B cell (primary cell): ENCODE results near the gene MIDN. TPM values are rescaled to one million over a fixed set of nuclear protein-coding genes. Genes with fewer than 3 reads are reported as not detected.

Source experiments
- ATAC-seq: fragments of 200-7000 bp; cut with Tn5 transposase; one replicate; pipeline ENCODE4 v1.10.0; 2021; ENCODE audit warnings: low read depth, mild to moderate bottlenecking, moderate number of reproducible peaks, moderate library complexity
- CTCF ChIA-PET: fragments of 350-600 bp; sonication (Branson Sonifier 250); formaldehyde crosslinking; loops from one replicate; lab custom pipeline; 2021; ENCODE audit warnings: antibody characterized with exemption, inconsistent platforms; lab: Charles Lee
- POLR2A ChIA-PET: fragments of 350-600 bp; sonication (Branson Sonifier 250); formaldehyde crosslinking; loops from one replicate; lab custom pipeline; 2021; ENCODE audit warnings: antibody characterized with exemption; lab: Charles Lee
- DNase-seq: peaks from one replicate; pipeline ENCODE4 v3.0.0; 2013
- H2AFZ ChIP-seq: 2 replicates; pipeline ENCODE4 v1.6.1; 2012; ENCODE audit warnings: mild to moderate bottlenecking, low read depth, low read length; ENCODE audit not compliant: insufficient read depth, poor library complexity, severe bottlenecking
- H3K27ac ChIP-seq, 2 donors: 1 replicate in 1 of 2; 2 replicates in 1 of 2; pipeline ENCODE4 v1.5.1; 2012 to 2013; ENCODE audit warnings: low read length in 2 of 2, mild to moderate bottlenecking in 2 of 2, moderate library complexity in 1 of 2
- H3K27me3 ChIP-seq, 4 experiments: fragments of 200-600 bp in 1 of 4; sonication (generic) in 1 of 4; replicated peaks in 1 of 4; 1 replicate in 2 of 4; 2 replicates in 2 of 4; pipeline versions ENCODE4 v1.6.1 to v1.7.0; 2013 to 2016; ENCODE audit warnings: low read length in 3 of 4, mild to moderate bottlenecking in 2 of 4, mixed read lengths in 1 of 4, moderate library complexity in 1 of 4; ENCODE audit not compliant: insufficient read depth in 4 of 4, control insufficient read depth in 3 of 4; ENCODE audit errors: control extremely low read depth in 1 of 4
- H3K36me3 ChIP-seq, 2 experiments: replicated peaks in 1 of 2; 1 replicate in 1 of 2; 2 replicates in 1 of 2; pipeline versions ENCODE4 v1.6.1 to v1.7.1; 2013; ENCODE audit warnings: low read length in 1 of 2; ENCODE audit not compliant: insufficient read depth in 2 of 2, control insufficient read depth in 1 of 2; ENCODE audit errors: control extremely low read depth in 1 of 2, extremely low read depth in 1 of 2
- H3K4me1 ChIP-seq, 2 donors: fragments of 200-600 bp in 1 of 2; sonication (generic) in 1 of 2; 1 replicate in 1 of 2; 2 replicates in 1 of 2; pipeline versions ENCODE4 v1.5.1 to v1.6.1; 2013 to 2017; ENCODE audit warnings: low read length in 2 of 2; ENCODE audit not compliant: control insufficient read depth in 2 of 2, insufficient read depth in 2 of 2
- H3K4me2 ChIP-seq: replicated peaks from 2 replicates; pipeline ENCODE3; 2012; ENCODE audit warnings: mild to moderate bottlenecking, low read depth, low read length; ENCODE audit not compliant: poor library complexity, severe bottlenecking
- H3K4me3 ChIP-seq, 5 experiments: fragments of 200-600 bp in 1 of 5; sonication (generic) in 1 of 5; 1 replicate in 3 of 5; 2 replicates in 2 of 5; pipeline versions ENCODE4 v1.5.1 to v1.7.0; 2011 to 2016; ENCODE audit warnings: low read length in 4 of 5, mild to moderate bottlenecking in 4 of 5, low read depth in 2 of 5, control low read depth in 1 of 5, moderate library complexity in 1 of 5; ENCODE audit not compliant: insufficient read depth in 1 of 5; ENCODE audit errors: control extremely low read depth in 1 of 5, extremely low read depth in 1 of 5
- H3K79me2 ChIP-seq: fragments of 200-600 bp; sonication (generic); one replicate; pipeline ENCODE4 v1.6.0; 2016; ENCODE audit warnings: low read length; ENCODE audit not compliant: control insufficient read depth, insufficient read depth
- H3K9ac ChIP-seq: fragments of 200-600 bp; sonication (generic); 2 replicates; pipeline ENCODE4 v1.6.1; 2017; ENCODE audit warnings: mild to moderate bottlenecking, low read length, moderate library complexity
- H3K9me3 ChIP-seq, 3 donors: one replicate each; pipeline versions ENCODE4 v1.6.1 to v1.7.1; 2013; ENCODE audit warnings: low read length in 2 of 3; ENCODE audit not compliant: control insufficient read depth in 2 of 3, insufficient read depth in 1 of 3; ENCODE audit errors: control extremely low read depth in 1 of 3
- H4K20me1 ChIP-seq: 2 replicates; pipeline ENCODE4 v1.6.0; 2012; ENCODE audit warnings: mild to moderate bottlenecking, low read length; ENCODE audit not compliant: insufficient read depth, control insufficient read depth, poor library complexity, severe bottlenecking
- H3K27ac Mint-ChIP-seq: one replicate; pipeline ENCODE4 v1.8.0; 2021; ENCODE audit warnings: mixed read lengths
- H3K27me3 Mint-ChIP-seq: one replicate; pipeline ENCODE4 v1.8.0; 2021; ENCODE audit warnings: mixed read lengths
- H3K4me1 Mint-ChIP-seq: one replicate; pipeline ENCODE4 v1.8.0; 2021; ENCODE audit warnings: mixed read lengths
- H3K4me3 Mint-ChIP-seq: one replicate; pipeline ENCODE4 v1.8.0; 2021; ENCODE audit warnings: mixed read lengths
- H3K9me3 Mint-ChIP-seq: one replicate; pipeline ENCODE4 v1.8.0; 2022; ENCODE audit warnings: mixed read lengths; ENCODE audit not compliant: insufficient read depth
- EZH2 ChIP-seq: IDR thresholded peaks from 2 replicates; pipeline ENCODE4 v1.6.1; 2012; ENCODE audit warnings: borderline replicate concordance, low read depth, mild to moderate bottlenecking, moderate library complexity, low read length; ENCODE audit not compliant: insufficient read depth, poor library complexity, severe bottlenecking
- WGBS: methylation state at CpG from one replicate; pipeline ENCODE4 v1.1.5; 2013; ENCODE audit warnings: missing lambda C conversion rate; ENCODE audit not compliant: insufficient coverage; 5-methylcytosine and 5-hydroxymethylcytosine counted together
- intact Hi-C: fragments of 100-400 bp; cut with micrococcal nuclease; formaldehyde crosslinking; loops from one replicate; pipeline ENCODE4 v1.10.0; 2022
- polyA plus RNA-seq: library from polyadenylated mRNA; depleted of rRNA; stranded (reverse); fragments of >200 nt; gene quantifications from 2 replicates; pipeline ENCODE4 v1.2.3, GENCODE V29; 2012
- total RNA-seq, 2 donors: library from RNA; stranded (reverse); fragments of 120-200 nt in 1 of 2; gene quantifications; 1 replicate in 1 of 2; 2 replicates in 1 of 2; pipeline versions ENCODE4 v1.2.3 to v1.2.4, GENCODE V29; 2013 to 2022
- TF ChIP-seq, protein P1 (sequence below): fragments of 200-600 bp; IDR thresholded peaks from one replicate; pipeline ENCODE4 v1.8.0; 2022; ENCODE audit warnings: antibody characterized with exemption, mild to moderate bottlenecking

Gene MIDN
- total and polyA plus RNA-seq, 2 donors (not counting 1 experiment from before 2014, with no cell fraction given) = 98.5 to 156 TPM

DNA sequence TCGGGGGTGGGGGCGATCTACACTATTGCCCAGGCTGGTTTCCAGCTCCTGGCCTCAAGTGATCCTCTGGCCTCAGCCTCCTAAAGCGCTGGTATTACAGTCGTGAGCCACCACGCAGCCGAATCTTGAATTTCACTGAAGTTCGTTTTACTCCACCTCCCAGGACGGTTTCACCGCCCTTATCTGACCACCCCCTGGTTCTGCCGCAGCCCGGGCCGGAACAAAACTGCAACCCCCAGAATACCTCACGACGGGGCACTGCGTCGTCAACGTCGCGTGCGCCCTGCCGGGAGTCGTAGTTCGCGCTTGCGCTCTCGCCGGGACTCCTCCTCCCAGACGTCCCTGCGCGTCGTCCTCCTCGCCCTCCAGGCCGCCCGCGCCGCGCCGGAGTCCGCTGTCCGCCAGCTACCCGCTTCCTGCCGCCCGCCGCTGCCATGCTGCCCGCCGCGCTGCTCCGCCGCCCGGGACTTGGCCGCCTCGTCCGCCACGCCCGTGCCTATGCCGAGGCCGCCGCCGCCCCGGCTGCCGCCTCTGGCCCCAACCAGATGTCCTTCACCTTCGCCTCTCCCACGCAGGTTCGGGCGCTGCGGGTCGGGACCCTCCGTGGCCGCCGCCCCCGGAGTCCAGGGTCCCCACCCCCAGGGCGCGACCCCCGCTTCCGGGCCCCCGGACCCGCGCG, 6.8 kb upstream of the MIDN start, which contains the start of gene ATP5F1D:
TSS of gene ATP5F1D (plus strand) at position 335 of the 679 bp plus-strand sequence. CDS start at position 435, 100 bp downstream.
- Mint-ChIP-seq H3K4me3 (peak within 1 kb of the TSS; percentile 88), H3K4me1 (peaks cover 40% of the 10 kb centered on the region), H3K27ac (peak within 1 kb of the TSS; percentile 85), H3K27me3 (peaks cover 8% of the 10 kb centered on the region), H3K9me3 (no peaks in the 10 kb centered on the region)
- Histone ChIP-seq H3K27me3 (peaks cover 0 to 11% (median 4%) of the 10 kb centered on the region in 4 experiments), H2AFZ (peak within 1 kb of the TSS; percentile 76), H3K9me3 (no peaks in the 10 kb centered on the region), H3K79me2 (peaks cover 23% of the 10 kb centered on the region), H3K4me3 (peak within 1 kb of the TSS; percentile 28 to 92 (median 57)), H3K4me2 (peak within 1 kb of the TSS; percentile 99), H4K20me1 (peaks cover 17% of the 10 kb centered on the region), H3K27ac (peak within 1 kb of the TSS; percentile 24 to 65), H3K9ac (peak within 1 kb of the TSS; percentile 80), H3K36me3 (peaks cover 0 to 4% of the 10 kb centered on the region in 2 experiments), H3K4me1 (peaks cover 44 to 70% of the 10 kb centered on the region in 2 donors)
- TF ChIP-seq EZH2 = no peak
- TF ChIP-seq, protein P1, sequence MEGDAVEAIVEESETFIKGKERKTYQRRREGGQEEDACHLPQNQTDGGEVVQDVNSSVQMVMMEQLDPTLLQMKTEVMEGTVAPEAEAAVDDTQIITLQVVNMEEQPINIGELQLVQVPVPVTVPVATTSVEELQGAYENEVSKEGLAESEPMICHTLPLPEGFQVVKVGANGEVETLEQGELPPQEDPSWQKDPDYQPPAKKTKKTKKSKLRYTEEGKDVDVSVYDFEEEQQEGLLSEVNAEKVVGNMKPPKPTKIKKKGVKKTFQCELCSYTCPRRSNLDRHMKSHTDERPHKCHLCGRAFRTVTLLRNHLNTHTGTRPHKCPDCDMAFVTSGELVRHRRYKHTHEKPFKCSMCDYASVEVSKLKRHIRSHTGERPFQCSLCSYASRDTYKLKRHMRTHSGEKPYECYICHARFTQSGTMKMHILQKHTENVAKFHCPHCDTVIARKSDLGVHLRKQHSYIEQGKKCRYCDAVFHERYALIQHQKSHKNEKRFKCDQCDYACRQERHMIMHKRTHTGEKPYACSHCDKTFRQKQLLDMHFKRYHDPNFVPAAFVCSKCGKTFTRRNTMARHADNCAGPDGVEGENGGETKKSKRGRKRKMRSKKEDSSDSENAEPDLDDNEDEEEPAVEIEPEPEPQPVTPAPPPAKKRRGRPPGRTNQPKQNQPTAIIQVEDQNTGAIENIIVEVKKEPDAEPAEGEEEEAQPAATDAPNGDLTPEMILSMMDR = no peak
- CTCF ChIA-PET = interaction anchor here (0.6 to 8.0 kb wide), 10 partner anchors 18 to 257 kb away, joined by 3 to 658 read pairs (median 3); partner anchors contain the start of genes CIRBP, FAM174C and WDR18
- intact Hi-C loops = loop anchor here (1.0 to 10.0 kb wide), 8 partner anchors 109 to 1943 kb away; partner anchors contain the start of genes CNN2, GPX4, NCLN and RNU6-2
- POLR2A ChIA-PET = interaction anchor here (0.6 to 7.8 kb wide), 4 partner anchors 23 to 448 kb away, joined by 3 to 402 read pairs (median 6); partner anchors contain the start of genes ARHGAP45 and CIRBP
- under 1% methylated on average over 79 of the region's 79 CpGs for WGBS
- ATAC-seq (peak; percentile 70), DNase-seq (peak; percentile 94)
